CD14-positive monocyte (primary cell): ENCODE results near the gene KCNN3. TPM values are rescaled to one million over a fixed set of nuclear protein-coding genes. Genes with fewer than 3 reads are reported as not detected.

ENCODE experiments used
- DNase-seq, 3 donors: peaks; one replicate each; pipeline ENCODE4 v3.0.0-alpha.2; 2011 to 2022
- H2AFZ ChIP-seq: 2 replicates; pipeline ENCODE4 v1.6.0; 2012; ENCODE audit warnings: mild to moderate bottlenecking, low read depth, low read length, inconsistent platforms; ENCODE audit not compliant: insufficient read depth, poor library complexity, severe bottlenecking
- H3K27ac ChIP-seq, 2 donors: 1 replicate in 1 of 2; 2 replicates in 1 of 2; pipeline ENCODE4 v1.5.1; 2012 to 2013; ENCODE audit warnings: low read length in 2 of 2, control low read depth in 1 of 2, inconsistent platforms in 1 of 2, low read depth in 1 of 2, mild to moderate bottlenecking in 1 of 2
- H3K27me3 ChIP-seq, 2 donors: one replicate each; pipeline versions ENCODE4 v1.6.0 to v1.6.1; 2011 to 2013; ENCODE audit warnings: low read length in 2 of 2; ENCODE audit not compliant: control insufficient read depth in 2 of 2, insufficient read depth in 2 of 2
- H3K36me3 ChIP-seq, 2 donors: replicated peaks in 1 of 2; 1 replicate in 1 of 2; 2 replicates in 1 of 2; pipeline versions ENCODE4 v1.5.1 to v1.6.1; 2012 to 2013; ENCODE audit warnings: low read length in 2 of 2, control low read depth in 1 of 2, inconsistent platforms in 1 of 2, mild to moderate bottlenecking in 1 of 2; ENCODE audit not compliant: insufficient read depth in 2 of 2, control insufficient read depth in 1 of 2
- H3K4me1 ChIP-seq, 2 donors: 1 replicate in 1 of 2; 2 replicates in 1 of 2; pipeline versions ENCODE4 v1.5.1 to v1.6.1; 2012 to 2013; ENCODE audit warnings: low read length in 2 of 2, control low read depth in 1 of 2, inconsistent platforms in 1 of 2, mild to moderate bottlenecking in 1 of 2, moderate library complexity in 1 of 2; ENCODE audit not compliant: insufficient read depth in 2 of 2, control insufficient read depth in 1 of 2
- H3K4me2 ChIP-seq: replicated peaks from 2 replicates; pipeline ENCODE3; 2012; ENCODE audit warnings: low read length, moderate library complexity, mild to moderate bottlenecking; ENCODE audit not compliant: poor library complexity, severe bottlenecking; ENCODE audit errors: extremely low read depth
- H3K4me3 ChIP-seq, 3 experiments: fragments of 200-600 bp in 1 of 3; sonication (generic) in 1 of 3; replicated peaks in 1 of 3; 1 replicate in 2 of 3; 2 replicates in 1 of 3; pipeline ENCODE4 v1.5.1; 2011 to 2013; ENCODE audit warnings: low read length in 3 of 3, mild to moderate bottlenecking in 3 of 3, control low read depth in 2 of 3, low read depth in 2 of 3, inconsistent platforms in 1 of 3, moderate library complexity in 1 of 3
- H3K79me2 ChIP-seq: 2 replicates; pipeline ENCODE4 v1.6.0; 2012; ENCODE audit warnings: mild to moderate bottlenecking, control low read depth, inconsistent platforms, low read length, moderate library complexity; ENCODE audit not compliant: insufficient read depth
- H3K9ac ChIP-seq: 2 replicates; pipeline ENCODE4 v1.6.0; 2017; ENCODE audit warnings: low read length, mild to moderate bottlenecking; ENCODE audit not compliant: insufficient read depth, poor library complexity, severe bottlenecking
- H3K9me3 ChIP-seq, 2 donors: replicated peaks in 1 of 2; 1 replicate in 1 of 2; 2 replicates in 1 of 2; pipeline versions ENCODE4 v1.5.1 to v1.6.1; 2012 to 2013; ENCODE audit warnings: low read length in 2 of 2, control low read depth in 1 of 2; ENCODE audit not compliant: control insufficient read depth in 1 of 2, insufficient read depth in 1 of 2
- H4K20me1 ChIP-seq: 2 replicates; pipeline ENCODE4 v1.6.0; 2012; ENCODE audit warnings: mild to moderate bottlenecking, low read length, control low read depth, moderate library complexity; ENCODE audit not compliant: insufficient read depth
- H3K27ac Mint-ChIP-seq, 7 donors: one replicate each; pipeline ENCODE4 v1.8.0; 2020; ENCODE audit warnings: mild to moderate bottlenecking in 7 of 7, mixed read lengths in 7 of 7, moderate library complexity in 6 of 7, inconsistent platforms in 2 of 7
- H3K27me3 Mint-ChIP-seq, 3 donors: one replicate each; pipeline ENCODE4 v1.8.0; 2021 to 2022; ENCODE audit warnings: low read depth in 3 of 3, mild to moderate bottlenecking in 3 of 3, mixed read lengths in 3 of 3, moderate library complexity in 3 of 3, inconsistent platforms in 1 of 3
- H3K36me3 Mint-ChIP-seq, 2 donors: one replicate each; pipeline ENCODE4 v1.8.0; 2020; ENCODE audit warnings: mixed read lengths in 2 of 2, inconsistent platforms in 1 of 2, mild to moderate bottlenecking in 1 of 2
- H3K4me1 Mint-ChIP-seq: one replicate; pipeline ENCODE4 v1.8.0; 2020; ENCODE audit warnings: mild to moderate bottlenecking, mixed read lengths
- H3K4me3 Mint-ChIP-seq, 2 donors: one replicate each; pipeline ENCODE4 v1.8.0; 2020; ENCODE audit warnings: mild to moderate bottlenecking in 2 of 2, mixed read lengths in 2 of 2, moderate library complexity in 1 of 2
- H3K9me3 Mint-ChIP-seq, 7 donors: one replicate each; pipeline ENCODE4 v1.8.0; 2020 to 2022; ENCODE audit warnings: mixed read lengths in 7 of 7, mild to moderate bottlenecking in 6 of 7, moderate library complexity in 6 of 7, inconsistent platforms in 2 of 7
- CTCF ChIP-seq: fragments of 200-600 bp; IDR thresholded peaks from one replicate; pipeline ENCODE4 v1.8.0; 2022; ENCODE audit warnings: antibody characterized with exemption, mild to moderate bottlenecking
- WGBS: methylation state at CpG from one replicate; pipeline ENCODE4 v1.1.5; 2013; ENCODE audit warnings: missing lambda C conversion rate; ENCODE audit not compliant: insufficient coverage; 5-methylcytosine and 5-hydroxymethylcytosine counted together
- intact Hi-C, 2 donors: fragments of 100-400 bp; cut with micrococcal nuclease; formaldehyde crosslinking; loops; one replicate each; pipeline versions ENCODE4 v1.15.0 to v1.15.1; 2023
- polyA plus RNA-seq, 3 donors: library from polyadenylated mRNA; depleted of rRNA in 1 of 3; unstranded in 2 of 3; stranded (reverse) in 1 of 3; fragments of 300-500 nt in 2 of 3; fragments of >200 nt in 1 of 3; fragmentation: Illumina TruSeq in 2 of 3; gene quantifications; 1 replicate in 2 of 3; 2 replicates in 1 of 3; pipeline ENCODE4 v1.2.3, GENCODE V29; 2012 to 2021

KCNN3 gene
- polyA plus RNA-seq, 3 donors, result not detected

GRCh38 chr1:154912755-154913154 is 42.7 kb upstream of the KCNN3 start:
- Histone ChIP-seq H3K79me2 (no peaks in the 10 kb centered on the region), H3K4me1 (no peaks in the 10 kb centered on the region), H3K9me3 (peaks cover 0 to 8% of the 10 kb centered on the region in 2 donors), H3K27me3 (no peaks in the 10 kb centered on the region), H2AFZ (no peak overlapping the region), H3K36me3 (peaks cover 0 to 8% of the 10 kb centered on the region in 2 donors), H3K9ac (no peak overlapping the region), H3K4me2 (no peak overlapping the region), H3K27ac (no peak overlapping the region), H3K4me3 (no peak overlapping the region), H4K20me1 (no peaks in the 10 kb centered on the region)
- 88% methylated on average over 1 of the region's 2 CpGs for WGBS
- no peak for TF ChIP-seq CTCF
- Mint-ChIP-seq H3K4me3 (no peak overlapping the region), H3K9me3 (peaks cover 10 to 16% (median 12%) of the 10 kb centered on the region in 7 donors), H3K4me1 (no peaks in the 10 kb centered on the region), H3K36me3 (peaks cover 19 to 24% of the 10 kb centered on the region in 2 donors), H3K27ac (peak overlapping the region in 1 of 7 donors; percentile 16), H3K27me3 (peaks cover 1 to 4% (median 2%) of the 10 kb centered on the region in 3 donors)
- intact Hi-C loops, result no loop called here
- no peak for DNase-seq

GRCh38 chr1:154911691-154912550 is 41.8 kb upstream of the KCNN3 start:
- DNase-seq, result no peak
- Histone ChIP-seq H3K79me2 (no peaks in the 10 kb centered on the region), H3K27me3 (no peaks in the 10 kb centered on the region), H3K4me3 (no peak overlapping the region), H3K9ac (no peak overlapping the region), H3K4me1 (no peaks in the 10 kb centered on the region), H3K36me3 (peaks cover 0 to 7% of the 10 kb centered on the region in 2 donors), H3K9me3 (peaks cover 0 to 8% of the 10 kb centered on the region in 2 donors), H2AFZ (no peak overlapping the region), H3K27ac (no peak overlapping the region), H4K20me1 (no peaks in the 10 kb centered on the region), H3K4me2 (no peak overlapping the region)
- peaks cover 10 to 16% (median 12%) of the 10 kb centered on the region in 7 donors for H3K9me3 Mint-ChIP-seq
- H3K27ac Mint-ChIP-seq, result no peak overlapping the region
- H3K36me3 Mint-ChIP-seq, result peaks cover 15 to 17% of the 10 kb centered on the region in 2 donors
- intact Hi-C loops, result no loop called here
- no peaks in the 10 kb centered on the region for H3K4me1 Mint-ChIP-seq
- WGBS, result 96% methylated on average over 4 of the region's 8 CpGs
- no peak overlapping the region for H3K4me3 Mint-ChIP-seq
- peaks cover 2 to 4% (median 2%) of the 10 kb centered on the region in 3 donors for H3K27me3 Mint-ChIP-seq
- no peak for TF ChIP-seq CTCF
